DMS53 treated with DMSO at 0.1 percent for 48 hours (cell line): ENCODE results near the gene CCDC91.

Experiments
- DNase-seq: peaks from one replicate; lab custom pipeline; 2025; ENCODE audit not compliant: unreplicated experiment; lab: John Stamatoyannopoulos, UW

CCDC91 gene

GRCh38 chr12:28513983-28514382 is 323.7 kb downstream of the CCDC91 start:
- no peak for DNase-seq

- DNase-seq, result no peak
Measured at GRCh38 chr12:28517101-28517500, 326.8 kb downstream of the CCDC91 start.

GRCh38 chr12:28527631-28528249 is 337.5 kb downstream of the CCDC91 start:
- DNase-seq, result no peak

GRCh38 chr12:28535216-28535615 is 345.0 kb downstream of the CCDC91 start:
- no peak for DNase-seq

DNA sequence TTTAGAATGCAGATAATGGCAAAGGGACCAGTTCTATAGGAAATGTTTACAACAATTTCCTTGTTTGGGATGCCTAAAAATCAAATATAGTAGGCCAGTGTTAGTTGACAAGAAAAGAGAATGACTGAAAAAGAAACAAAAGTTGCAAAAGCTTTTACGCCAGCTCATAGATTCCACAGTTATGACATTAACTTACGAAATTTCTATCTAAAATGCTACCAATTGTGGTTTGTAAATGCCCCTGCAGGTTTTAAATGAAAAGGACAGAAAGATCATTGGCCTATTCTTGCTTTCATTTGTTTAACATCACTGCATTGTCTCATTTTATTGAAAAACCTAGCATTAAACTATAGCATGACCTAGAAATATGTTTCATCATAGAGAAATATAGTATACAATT is 345.8 kb downstream of the CCDC91 start:
- DNase-seq, result no peak

- no peak for DNase-seq
Measured at GRCh38 chr12:28537474-28537873, 347.2 kb downstream of the CCDC91 start.

GRCh38 chr12:28539691-28540323 is 349.6 kb downstream of the CCDC91 start:
- no peak for DNase-seq

- DNase-seq, result no peak
Measured at GRCh38 chr12:28540324-28540714, 350.1 kb downstream of the CCDC91 start.

DNA sequence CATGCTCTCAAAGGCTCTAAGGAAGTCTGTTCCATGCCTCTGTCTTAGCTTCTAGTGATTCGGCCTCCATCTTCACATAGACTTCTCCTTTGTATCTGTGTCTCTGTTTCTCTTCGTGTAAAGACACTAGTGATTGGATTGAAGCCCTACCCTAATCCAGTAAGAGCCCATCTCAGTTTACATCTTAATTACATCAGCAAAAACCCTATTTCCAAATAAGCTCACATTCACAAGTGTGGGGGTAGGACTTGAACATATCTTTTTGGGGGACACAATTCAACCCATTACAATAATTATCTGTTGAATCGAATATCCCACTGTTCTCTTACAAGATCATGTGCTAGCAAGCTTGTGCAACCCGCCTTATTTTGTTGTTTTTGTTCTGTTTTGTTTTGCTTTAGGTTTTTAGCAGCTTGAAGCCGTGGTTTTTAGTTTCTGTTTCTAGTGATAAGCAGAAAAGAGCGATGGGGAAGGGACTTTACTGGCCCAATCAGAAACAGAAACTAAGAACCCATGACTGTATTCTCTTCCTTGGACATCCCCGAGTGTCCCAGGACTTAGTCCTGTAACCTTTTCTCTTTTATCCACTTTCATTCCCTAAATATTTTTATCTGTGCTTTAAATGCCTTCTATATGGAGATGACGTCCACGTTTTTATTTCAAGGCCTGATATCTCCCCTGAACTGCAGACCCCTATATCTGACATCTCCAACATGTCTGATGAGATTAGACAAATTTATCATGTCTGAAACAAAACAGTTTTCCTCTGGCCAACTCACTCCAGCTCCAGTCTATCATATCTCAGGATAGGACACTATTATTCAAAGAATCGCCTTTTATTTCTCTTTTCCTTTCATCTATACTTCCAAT is 353.0 kb downstream of the CCDC91 start:
- DNase-seq, result no peak

DNA sequence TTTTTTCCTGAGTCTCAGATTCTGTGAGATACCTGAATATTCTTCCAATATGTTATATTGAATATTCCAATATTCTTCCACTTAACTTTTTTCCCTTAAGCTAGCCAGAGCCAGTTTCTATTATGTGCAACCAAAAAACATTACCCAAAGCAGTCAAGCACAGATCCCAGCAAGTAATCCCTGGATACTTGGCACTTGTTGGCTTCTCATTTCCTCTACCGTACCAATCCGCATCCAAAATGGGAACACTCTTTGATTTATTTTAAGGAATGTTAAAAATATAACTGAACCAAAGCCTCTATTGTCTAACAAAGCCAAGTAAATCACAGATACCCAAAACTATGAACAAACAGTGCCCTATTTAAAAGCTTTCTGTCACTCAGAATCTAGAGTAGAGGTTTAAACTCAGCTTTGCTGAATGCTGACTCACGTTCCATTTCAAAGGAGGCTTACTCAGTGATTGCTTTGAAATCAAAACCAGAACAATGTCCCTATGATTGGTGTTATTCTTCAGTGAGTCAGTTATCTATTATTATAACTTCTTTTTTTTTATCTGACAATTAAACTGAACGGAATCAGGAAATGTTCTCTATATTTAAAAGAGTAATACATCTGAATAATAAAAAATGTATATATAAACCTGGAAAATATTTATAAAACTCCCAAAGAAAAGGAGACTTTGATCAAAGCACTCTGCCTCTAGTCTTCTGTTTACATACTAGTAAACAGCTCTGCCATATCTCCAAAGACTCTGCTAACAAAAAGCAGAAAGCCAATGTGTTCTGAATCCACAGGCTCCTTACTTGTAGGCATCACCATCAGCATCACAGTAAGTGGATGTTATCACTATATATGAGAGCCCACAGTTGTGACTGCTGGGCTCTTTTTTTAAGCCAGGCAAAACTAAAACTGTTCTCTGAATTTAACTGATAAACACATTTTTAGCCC is 360.8 kb downstream of the CCDC91 start:
- DNase-seq, result peak; percentile 77

DNA sequence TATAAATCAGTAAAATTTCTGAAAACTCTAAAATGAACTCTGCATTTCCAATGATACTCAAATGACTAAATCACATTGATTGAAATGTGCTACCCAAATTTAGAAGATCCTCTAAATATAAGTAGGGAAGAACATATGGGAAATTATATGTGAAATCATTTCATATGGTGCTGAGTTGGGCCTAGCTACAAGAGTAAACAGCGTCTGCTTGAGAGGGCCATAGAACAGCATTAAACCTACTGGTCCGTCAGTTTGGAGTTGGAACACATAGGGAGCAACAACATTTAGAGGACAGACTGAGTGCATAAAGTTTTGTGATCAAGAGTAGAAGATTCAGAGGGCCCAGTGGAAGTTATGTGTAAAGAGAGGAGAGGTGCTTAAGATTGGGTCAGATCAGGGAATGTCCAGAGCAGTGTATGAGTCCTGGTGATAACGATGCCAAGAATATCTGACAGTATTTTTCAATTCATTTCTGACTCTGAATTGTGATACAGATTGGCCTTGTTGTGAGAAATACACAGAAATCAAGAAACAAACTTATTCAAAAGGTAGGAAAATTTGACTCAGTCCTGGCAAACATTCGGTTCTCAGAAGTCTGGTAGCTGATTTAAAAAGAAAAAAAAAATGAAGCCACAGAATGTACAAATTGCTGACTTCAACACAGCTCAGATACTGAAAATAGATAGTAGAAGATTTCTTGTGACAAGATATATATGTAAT is 362.2 kb downstream of the CCDC91 start:
- no peak for DNase-seq

- DNase-seq, result no peak
Measured at GRCh38 chr12:28555748-28556147, 365.5 kb downstream of the CCDC91 start.

- no peak for DNase-seq
Measured at GRCh38 chr12:28558250-28558649, 368.0 kb downstream of the CCDC91 start.

- DNase-seq, result no peak
Measured at GRCh38 chr12:28563286-28563685, 373.0 kb downstream of the CCDC91 start.

- DNase-seq, result no peak
Measured at GRCh38 chr12:28563936-28564335, 373.7 kb downstream of the CCDC91 start.

DNA sequence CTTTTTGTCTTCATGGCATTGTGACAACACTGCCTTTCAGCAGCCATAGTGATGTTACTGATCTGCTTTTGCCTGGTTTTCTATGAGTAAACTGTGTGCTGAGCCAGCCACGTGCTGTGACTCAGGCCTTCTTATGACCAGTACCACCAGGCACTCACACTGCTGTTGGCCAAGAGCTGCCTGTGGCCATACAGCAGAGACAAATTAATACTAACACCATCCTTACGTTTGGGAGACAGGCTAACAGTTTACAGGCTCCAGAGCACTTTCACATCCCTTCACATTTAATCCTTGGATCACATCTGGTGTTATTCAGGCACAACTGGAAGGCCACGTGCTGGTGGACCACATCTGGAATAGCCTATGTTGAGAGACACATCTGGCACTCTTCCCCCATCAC is 377.9 kb downstream of the CCDC91 start:
- no peak for DNase-seq

- DNase-seq, result no peak
Measured at GRCh38 chr12:28568704-28569103, 378.4 kb downstream of the CCDC91 start.

DNA sequence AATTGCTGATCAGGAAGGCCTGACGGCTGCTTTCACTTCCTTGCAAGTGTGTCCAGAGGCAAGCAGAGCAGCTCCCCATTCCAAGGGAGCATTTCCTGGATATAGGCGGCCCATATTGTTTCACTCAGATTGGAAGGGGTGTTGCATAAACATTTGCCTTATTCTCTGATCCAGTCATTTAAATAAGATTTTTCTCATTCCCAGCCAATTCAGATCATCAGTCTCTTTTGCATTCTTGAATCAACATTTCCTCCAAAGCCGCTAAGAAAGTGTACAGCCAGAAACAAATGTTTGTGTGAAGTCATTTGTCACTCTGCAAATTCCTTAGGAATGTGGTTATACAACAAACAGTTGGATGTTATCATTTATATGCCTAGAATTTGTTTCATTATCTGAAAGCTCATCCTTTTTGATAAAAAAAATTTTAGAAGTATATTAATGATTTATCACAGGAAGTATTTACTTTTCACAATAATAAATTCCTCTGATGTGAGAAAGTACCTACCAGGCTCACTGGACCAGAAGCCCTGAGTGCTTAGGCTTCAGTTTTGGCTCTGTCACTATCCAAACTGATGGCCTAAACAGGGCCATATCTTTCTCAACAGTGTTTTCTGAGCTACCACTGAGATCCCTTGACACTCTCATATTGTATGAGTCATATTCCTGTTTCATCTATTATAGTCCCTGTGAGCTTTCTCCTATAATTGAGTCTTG is 379.6 kb downstream of the CCDC91 start:
- DNase-seq, result peak; percentile 31

DNA sequence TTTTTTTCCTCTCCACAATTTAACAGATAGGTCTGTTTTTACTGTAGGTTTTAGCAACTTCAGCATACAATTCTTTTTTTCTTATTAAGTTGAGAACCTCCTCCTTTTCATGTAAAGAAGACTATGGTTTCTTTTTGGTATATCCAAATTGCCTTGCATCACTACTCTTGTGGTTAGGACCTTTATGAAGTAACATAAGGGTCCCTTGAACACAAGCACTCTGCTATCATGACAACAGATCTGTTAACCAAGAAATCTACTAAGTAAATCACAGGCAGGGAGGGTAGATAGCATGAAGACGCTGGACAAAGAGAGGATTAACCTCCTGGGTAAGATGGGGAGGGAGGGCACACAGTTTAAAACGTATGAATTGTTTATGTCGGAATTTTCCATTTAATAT is 380.6 kb downstream of the CCDC91 start:
- no peak for DNase-seq
